ENCODE data around the gene CBFA2T2.
"Not testable (repeated sequence)": the region's sequence is repeated elsewhere in the genome, so short reads cannot be mapped to it uniquely, and the experiment has no call there.

The CBFA2T2 gene

GRCh38 chr20:33589059-33589458 lies 99.2 kb downstream of the CBFA2T2 start:
- Histone ChIP-seq H3K4ac (ENCODE audit: low read depth, low read length) (no peak overlapping the region), H2AK5ac (ENCODE audit: low read length) (no peak overlapping the region), H3K4me1 (ENCODE audit: control insufficient read depth in 1 of 2, insufficient read depth in 2 of 2, low read length in 2 of 2) (no peaks in the 10 kb centered on the region), H3K36me3 (ENCODE audit: control insufficient read depth in 1 of 2, insufficient read depth in 2 of 2, low read length in 2 of 2) (no peaks in the 10 kb centered on the region), H2BK120ac (ENCODE audit: insufficient read depth, low read length, poor library complexity) (no peak overlapping the region), H4K8ac (ENCODE audit: low read depth, low read length) (no peak overlapping the region), H3K79me1 (ENCODE audit: low read length) (no peaks in the 10 kb centered on the region), H3K18ac (ENCODE audit: low read length) (no peak overlapping the region), H3K23ac (ENCODE audit: low read length) (no peak overlapping the region), H3K27me3 (ENCODE audit: insufficient read depth, low read length) (no peaks in the 10 kb centered on the region), H2BK5ac (ENCODE audit: low read depth, low read length, poor library complexity) (no peak overlapping the region), H4K91ac (ENCODE audit: low read depth, low read length) (no peak overlapping the region), H3K9me3 (ENCODE audit: insufficient read depth, low read depth, low read length) (no peaks in the 10 kb centered on the region), H2AFZ (ENCODE audit: insufficient read depth, low read length, poor library complexity) (no peak overlapping the region), H3K14ac (ENCODE audit: low read length) (no peak overlapping the region), H3K4me3 (ENCODE audit: low read depth, low read length) (no peak overlapping the region), H3K79me2 (ENCODE audit: control insufficient read depth, insufficient read depth, low read length, poor library complexity) (no peaks in the 10 kb centered on the region), H3K27ac (ENCODE audit: low read depth, low read length) (no peak overlapping the region), H4K12ac (ENCODE audit: low read depth, low read length) (no peak overlapping the region), H3K9ac (ENCODE audit: low read length) (no peak overlapping the region), H2BK12ac (ENCODE audit: low read length) (no peak overlapping the region), H3K4me2 (ENCODE audit: low read length) (no peak overlapping the region)
- DNase-seq = no peak

GRCh38 chr20:33591901-33592300 lies 102.0 kb downstream of the CBFA2T2 start:
- H2AK5ac ChIP-seq (ENCODE audit: low read length); DNase-seq; H3K4me3 ChIP-seq (ENCODE audit: low read depth, low read length); H3K4me2 ChIP-seq (ENCODE audit: low read length); H3K4ac ChIP-seq (ENCODE audit: low read depth, low read length); H2BK12ac ChIP-seq (ENCODE audit: low read length); H3K14ac ChIP-seq (ENCODE audit: low read length); H4K12ac ChIP-seq (ENCODE audit: low read depth, low read length); H3K23ac ChIP-seq (ENCODE audit: low read length); H4K91ac ChIP-seq (ENCODE audit: low read depth, low read length); H2AFZ ChIP-seq (ENCODE audit: insufficient read depth, low read length, poor library complexity); H3K79me2 ChIP-seq (ENCODE audit: control insufficient read depth, insufficient read depth, low read length, poor library complexity); H3K27ac ChIP-seq (ENCODE audit: low read depth, low read length); H4K8ac ChIP-seq (ENCODE audit: low read depth, low read length); H3K36me3 ChIP-seq (ENCODE audit: control insufficient read depth in 1 of 2, insufficient read depth in 2 of 2, low read length in 2 of 2); H3K18ac ChIP-seq (ENCODE audit: low read length); H2BK5ac ChIP-seq (ENCODE audit: low read depth, low read length, poor library complexity); H2BK120ac ChIP-seq (ENCODE audit: insufficient read depth, low read length, poor library complexity); H3K79me1 ChIP-seq (ENCODE audit: low read length); H3K9ac ChIP-seq (ENCODE audit: low read length); H3K27me3 ChIP-seq (ENCODE audit: insufficient read depth, low read length); H3K9me3 ChIP-seq (ENCODE audit: insufficient read depth, low read depth, low read length); H3K4me1 ChIP-seq (ENCODE audit: control insufficient read depth in 1 of 2, insufficient read depth in 2 of 2, low read length in 2 of 2): not testable (repeated sequence)
- WGBS (ENCODE audit: extremely low coverage, insufficient coverage, insufficient read length) = no CpG with 5 or more reads among the region's 9 CpGs

DNA sequence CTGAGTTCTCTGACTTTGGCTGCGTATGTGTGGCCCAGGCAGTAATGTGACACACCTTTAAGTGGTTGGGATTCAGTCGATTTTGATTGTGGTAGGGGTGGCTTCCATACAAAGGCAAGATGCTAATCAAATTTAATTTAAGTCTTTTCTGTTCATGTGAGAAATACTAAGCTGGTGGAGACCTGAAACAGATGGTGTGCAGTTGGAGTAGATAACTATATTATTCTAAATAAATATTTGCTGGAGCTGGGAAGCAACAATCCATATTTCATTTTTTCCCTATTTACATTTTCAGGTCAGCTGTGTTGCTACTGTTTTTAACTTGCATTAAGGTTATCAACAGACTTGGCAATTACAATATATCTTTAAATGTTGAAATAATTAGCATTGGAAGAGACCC lies 104.8 kb downstream of the CBFA2T2 start:
- Histone ChIP-seq H3K27ac (ENCODE audit: low read depth, low read length) (no peak overlapping the region), H3K18ac (ENCODE audit: low read length) (no peak overlapping the region), H2BK5ac (ENCODE audit: low read depth, low read length, poor library complexity) (no peak overlapping the region), H3K4me3 (ENCODE audit: low read depth, low read length) (no peak overlapping the region), H3K79me1 (ENCODE audit: low read length) (no peaks in the 10 kb centered on the region), H2AK5ac (ENCODE audit: low read length) (no peak overlapping the region), H3K27me3 (ENCODE audit: insufficient read depth, low read length) (no peaks in the 10 kb centered on the region), H4K8ac (ENCODE audit: low read depth, low read length) (no peak overlapping the region), H2BK120ac (ENCODE audit: insufficient read depth, low read length, poor library complexity) (no peak overlapping the region), H3K4me2 (ENCODE audit: low read length) (no peak overlapping the region), H3K4me1 (ENCODE audit: control insufficient read depth in 1 of 2, insufficient read depth in 2 of 2, low read length in 2 of 2) (no peaks in the 10 kb centered on the region), H3K36me3 (ENCODE audit: control insufficient read depth in 1 of 2, insufficient read depth in 2 of 2, low read length in 2 of 2) (no peaks in the 10 kb centered on the region), H2BK12ac (ENCODE audit: low read length) (no peak overlapping the region), H3K79me2 (ENCODE audit: control insufficient read depth, insufficient read depth, low read length, poor library complexity) (no peaks in the 10 kb centered on the region), H3K14ac (ENCODE audit: low read length) (no peak overlapping the region), H2AFZ (ENCODE audit: insufficient read depth, low read length, poor library complexity) (no peak overlapping the region), H3K9me3 (ENCODE audit: insufficient read depth, low read depth, low read length) (peaks cover 2% of the 10 kb centered on the region), H3K4ac (ENCODE audit: low read depth, low read length) (no peak overlapping the region), H3K23ac (ENCODE audit: low read length) (no peak overlapping the region), H4K91ac (ENCODE audit: low read depth, low read length) (no peak overlapping the region), H4K12ac (ENCODE audit: low read depth, low read length) (no peak overlapping the region), H3K9ac (ENCODE audit: low read length) (no peak overlapping the region)
- no peak for DNase-seq
- WGBS (ENCODE audit: extremely low coverage, insufficient coverage, insufficient read length) = no CpG with 5 or more reads among the region's 2 CpGs

- H3K4me2 ChIP-seq (ENCODE audit: low read length) = no peak overlapping the region
- peaks cover 2% of the 10 kb centered on the region for H3K9me3 ChIP-seq (ENCODE audit: insufficient read depth, low read depth, low read length)
- no peak overlapping the region for H3K14ac ChIP-seq (ENCODE audit: low read length)
- H3K79me2 ChIP-seq (ENCODE audit: control insufficient read depth, insufficient read depth, low read length, poor library complexity) = no peaks in the 10 kb centered on the region
- no peak overlapping the region for H3K23ac ChIP-seq (ENCODE audit: low read length)
- no peak overlapping the region for H2BK12ac ChIP-seq (ENCODE audit: low read length)
- no peak overlapping the region for H2BK120ac ChIP-seq (ENCODE audit: insufficient read depth, low read length, poor library complexity)
- no peak overlapping the region for H3K9ac ChIP-seq (ENCODE audit: low read length)
- no peak overlapping the region for H4K12ac ChIP-seq (ENCODE audit: low read depth, low read length)
- H2AK5ac ChIP-seq (ENCODE audit: low read length) = no peak overlapping the region
- H2BK5ac ChIP-seq (ENCODE audit: low read depth, low read length, poor library complexity) = no peak overlapping the region
- H3K36me3 ChIP-seq (ENCODE audit: control insufficient read depth in 1 of 2, insufficient read depth in 2 of 2, low read length in 2 of 2) = peaks cover 0 to 3% of the 10 kb centered on the region in 2 experiments
- no peaks in the 10 kb centered on the region for H3K79me1 ChIP-seq (ENCODE audit: low read length)
- H3K18ac ChIP-seq (ENCODE audit: low read length) = no peak overlapping the region
- H4K91ac ChIP-seq (ENCODE audit: low read depth, low read length) = no peak overlapping the region
- H3K27me3 ChIP-seq (ENCODE audit: insufficient read depth, low read length) = no peaks in the 10 kb centered on the region
- H4K8ac ChIP-seq (ENCODE audit: low read depth, low read length) = no peak overlapping the region
- H3K27ac ChIP-seq (ENCODE audit: low read depth, low read length) = no peak overlapping the region
- no peak for DNase-seq
- no peak overlapping the region for H3K4ac ChIP-seq (ENCODE audit: low read depth, low read length)
- no peak overlapping the region for H3K4me3 ChIP-seq (ENCODE audit: low read depth, low read length)
- no peaks in the 10 kb centered on the region for H3K4me1 ChIP-seq (ENCODE audit: control insufficient read depth in 1 of 2, insufficient read depth in 2 of 2, low read length in 2 of 2)
- no CpG with 5 or more reads among the region's 4 CpGs for WGBS (ENCODE audit: extremely low coverage, insufficient coverage, insufficient read length)
- H2AFZ ChIP-seq (ENCODE audit: insufficient read depth, low read length, poor library complexity) = no peak overlapping the region
These were observed 110.5 kb downstream of the CBFA2T2 start for GRCh38 chr20:33600414-33600813.

Measured in trophoblast cell (in vitro differentiated cells and primary cell).